OCI-LY1 (cell line): ENCODE measurements around the gene CDX4.

ENCODE experiments used
- H2AFZ ChIP-seq: fragments of 200-600 bp; sonication (generic), shearing (Covaris generic); 2 replicates; pipeline ENCODE4 v1.6.0; 2014; ENCODE audit warnings: antibody characterized with exemption, mild to moderate bottlenecking, low read length
- H3F3A ChIP-seq: fragments of 200-600 bp; sonication (generic), shearing (Covaris generic); 2 replicates; pipeline ENCODE4 v1.6.0; 2014; ENCODE audit warnings: mild to moderate bottlenecking, antibody characterized with exemption, low read length, moderate library complexity; ENCODE audit not compliant: insufficient read depth
- H3K27ac ChIP-seq: fragments of 200-600 bp; sonication (generic); 2 replicates; pipeline ENCODE4 v1.5.1; 2014; ENCODE audit warnings: low read length, mixed run types, mild to moderate bottlenecking, low read depth; ENCODE audit not compliant: poor library complexity, severe bottlenecking
- H3K27me3 ChIP-seq: fragments of 200-600 bp; sonication (generic); 2 replicates; pipeline ENCODE4 v1.6.0; 2014; ENCODE audit warnings: antibody characterized with exemption, mild to moderate bottlenecking, low read length, moderate library complexity; ENCODE audit not compliant: insufficient read depth
- H3K36me3 ChIP-seq: fragments of 200-600 bp; sonication (generic); 2 replicates; pipeline ENCODE4 v1.6.1; 2014; ENCODE audit warnings: mild to moderate bottlenecking, antibody characterized with exemption, low read length, moderate library complexity, mixed read lengths; ENCODE audit not compliant: insufficient read depth
- H3K4me1 ChIP-seq: fragments of 200-600 bp; sonication (generic); 2 replicates; pipeline ENCODE4 v1.5.1; 2014; ENCODE audit warnings: mild to moderate bottlenecking, low read length, moderate library complexity; ENCODE audit not compliant: insufficient read depth, severe bottlenecking
- H3K4me2 ChIP-seq: fragments of 200-600 bp; sonication (generic), shearing (Covaris generic); 2 replicates; pipeline ENCODE4 v1.6.1; 2014; ENCODE audit warnings: low read length
- H3K4me3 ChIP-seq: fragments of 200-600 bp; sonication (generic); 2 replicates; pipeline ENCODE4 v1.5.1; 2014; ENCODE audit warnings: low read length, low read depth, mild to moderate bottlenecking, mixed read lengths; ENCODE audit not compliant: poor library complexity, severe bottlenecking
- H3K79me2 ChIP-seq: fragments of 200-600 bp; shearing (Covaris generic); 2 replicates; pipeline ENCODE4 v1.6.1; 2016; ENCODE audit warnings: mixed run types, low read length, mixed read lengths; ENCODE audit not compliant: insufficient read depth
- H3K9ac ChIP-seq: fragments of 200-600 bp; sonication (generic), shearing (Covaris generic); 2 replicates; pipeline ENCODE4 v1.6.1; 2014; ENCODE audit warnings: mild to moderate bottlenecking, low read length, mixed read lengths
- H3K9me2 ChIP-seq: fragments of 200-600 bp; sonication (generic), shearing (Covaris generic); 2 replicates; pipeline ENCODE4 v1.6.1; 2014; ENCODE audit warnings: low read depth, mild to moderate bottlenecking, low read length, mixed read lengths
- H3K9me3 ChIP-seq: fragments of 200-600 bp; shearing (Covaris generic); 2 replicates; pipeline ENCODE4 v1.6.1; 2014; ENCODE audit warnings: low read length, mixed read lengths
- H4K20me1 ChIP-seq: fragments of 200-600 bp; sonication (generic), shearing (Covaris generic); 2 replicates; pipeline ENCODE4 v1.6.0; 2016; ENCODE audit warnings: mild to moderate bottlenecking, low read length; ENCODE audit not compliant: insufficient read depth
- EZH2 ChIP-seq: fragments of 200-600 bp; sonication (generic), shearing (Covaris generic); IDR thresholded peaks from 2 replicates; pipeline ENCODE4 v1.8.0; 2017; ENCODE audit warnings: borderline replicate concordance, mixed run types, mild to moderate bottlenecking, antibody characterized with exemption, low read length, moderate library complexity, mixed read lengths
- TF ChIP-seq, protein P1 (sequence below): fragments of 200-600 bp; sonication (generic), shearing (Covaris generic); IDR thresholded peaks from 2 replicates; pipeline ENCODE4 v1.5.1; 2017; ENCODE audit warnings: mild to moderate bottlenecking, antibody characterized with exemption, low read length, moderate library complexity, mixed read lengths

CDX4 gene

DNA sequence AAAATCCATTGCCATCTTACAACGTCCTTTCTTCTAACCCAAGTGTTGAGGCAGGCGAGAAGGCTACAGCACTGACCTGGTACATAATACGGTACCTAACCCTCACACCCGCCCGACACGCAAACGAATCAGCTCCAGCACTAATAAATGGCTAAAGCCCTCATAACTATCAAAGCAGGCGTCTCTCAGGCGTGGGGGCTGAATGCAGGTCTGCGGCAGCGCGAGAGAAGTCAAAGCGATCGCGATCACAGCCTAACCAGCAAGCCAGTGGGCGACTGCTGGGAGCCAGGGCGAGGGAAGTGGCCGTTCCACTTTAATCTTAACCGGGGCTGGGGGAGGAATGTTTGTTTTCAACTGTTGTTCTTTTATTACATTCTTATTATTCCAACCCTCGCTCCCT, 1.5 kb downstream of the CDX4 start:
- Histone ChIP-seq H3K79me2 (no peaks in the 10 kb centered on the region), H3K4me1 (no peaks in the 10 kb centered on the region), H3K4me2 (no peak overlapping the region), H2AFZ (no peak overlapping the region), H3K27me3 (no peaks in the 10 kb centered on the region), H3F3A (no peaks in the 10 kb centered on the region), H3K36me3 (no peaks in the 10 kb centered on the region), H3K9me3 (no peaks in the 10 kb centered on the region), H4K20me1 (no peaks in the 10 kb centered on the region), H3K9me2 (no peaks in the 10 kb centered on the region), H3K9ac (no peak overlapping the region), H3K27ac (no peak overlapping the region), H3K4me3 (no peak overlapping the region)
- TF ChIP-seq EZH2, result no peak
- TF ChIP-seq, protein P1, sequence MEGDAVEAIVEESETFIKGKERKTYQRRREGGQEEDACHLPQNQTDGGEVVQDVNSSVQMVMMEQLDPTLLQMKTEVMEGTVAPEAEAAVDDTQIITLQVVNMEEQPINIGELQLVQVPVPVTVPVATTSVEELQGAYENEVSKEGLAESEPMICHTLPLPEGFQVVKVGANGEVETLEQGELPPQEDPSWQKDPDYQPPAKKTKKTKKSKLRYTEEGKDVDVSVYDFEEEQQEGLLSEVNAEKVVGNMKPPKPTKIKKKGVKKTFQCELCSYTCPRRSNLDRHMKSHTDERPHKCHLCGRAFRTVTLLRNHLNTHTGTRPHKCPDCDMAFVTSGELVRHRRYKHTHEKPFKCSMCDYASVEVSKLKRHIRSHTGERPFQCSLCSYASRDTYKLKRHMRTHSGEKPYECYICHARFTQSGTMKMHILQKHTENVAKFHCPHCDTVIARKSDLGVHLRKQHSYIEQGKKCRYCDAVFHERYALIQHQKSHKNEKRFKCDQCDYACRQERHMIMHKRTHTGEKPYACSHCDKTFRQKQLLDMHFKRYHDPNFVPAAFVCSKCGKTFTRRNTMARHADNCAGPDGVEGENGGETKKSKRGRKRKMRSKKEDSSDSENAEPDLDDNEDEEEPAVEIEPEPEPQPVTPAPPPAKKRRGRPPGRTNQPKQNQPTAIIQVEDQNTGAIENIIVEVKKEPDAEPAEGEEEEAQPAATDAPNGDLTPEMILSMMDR, result no peak

DNA sequence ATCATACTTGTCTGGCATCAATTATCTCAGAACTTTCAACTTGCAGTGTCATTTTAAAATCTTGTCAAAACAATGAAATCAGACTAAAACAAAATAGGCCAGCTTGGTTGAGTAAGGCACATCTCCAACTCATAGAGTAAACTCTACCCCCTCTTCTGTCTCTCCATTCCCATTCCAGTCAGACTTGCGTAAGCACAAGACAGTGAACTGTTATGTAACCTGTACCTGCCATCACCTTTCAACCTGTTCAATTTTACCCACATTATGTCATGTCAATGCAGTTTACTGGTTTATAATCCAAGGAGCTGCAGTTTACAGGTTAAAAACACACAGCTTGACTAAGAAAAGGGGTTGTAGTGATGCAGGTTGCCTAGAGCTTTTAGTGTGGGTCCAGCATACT, 8.3 kb downstream of the CDX4 start:
- H3K27me3 ChIP-seq, result no peaks in the 10 kb centered on the region

DNA sequence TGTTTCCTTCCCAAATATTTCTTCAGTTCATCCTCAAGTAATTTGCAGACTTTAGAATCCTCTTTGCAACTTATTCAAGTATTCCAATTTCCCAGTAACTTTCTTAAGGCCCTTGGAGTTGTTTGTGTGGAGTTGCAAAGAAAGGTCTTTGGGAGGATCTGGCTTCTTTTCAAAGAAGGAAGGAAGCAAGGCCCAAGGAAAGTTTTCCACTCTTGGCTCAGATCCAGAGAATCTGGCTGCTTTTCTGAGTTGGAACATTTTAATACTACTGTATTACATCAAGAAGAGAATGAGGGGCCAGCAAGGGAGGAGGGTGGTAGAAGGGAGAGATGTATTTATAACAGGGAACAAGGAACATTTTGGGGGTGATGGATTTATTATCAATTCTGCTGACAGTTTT, 10.5 kb downstream of the CDX4 start:
- H3K9me3 ChIP-seq, result no peaks in the 10 kb centered on the region
- TF ChIP-seq EZH2, result no peak
- TF ChIP-seq, protein P1, result no peak
- H4K20me1 ChIP-seq, result no peaks in the 10 kb centered on the region
- no peaks in the 10 kb centered on the region for H3K9me2 ChIP-seq
- no peaks in the 10 kb centered on the region for H3K27me3 ChIP-seq
- no peak overlapping the region for H3K27ac ChIP-seq
- no peak overlapping the region for H3K4me2 ChIP-seq
- H3K4me1 ChIP-seq, result no peaks in the 10 kb centered on the region
- no peak overlapping the region for H2AFZ ChIP-seq
- no peaks in the 10 kb centered on the region for H3K36me3 ChIP-seq
- H3F3A ChIP-seq, result no peaks in the 10 kb centered on the region
- no peak overlapping the region for H3K9ac ChIP-seq
- H3K79me2 ChIP-seq, result no peaks in the 10 kb centered on the region
- no peak overlapping the region for H3K4me3 ChIP-seq

More for the DNA sequence above, 8.3 kb downstream of the CDX4 start:
- H3K4me2 ChIP-seq, result no peak overlapping the region
- no peaks in the 10 kb centered on the region for H3K9me3 ChIP-seq
- H2AFZ ChIP-seq, result no peak overlapping the region
- H3K9me2 ChIP-seq, result no peaks in the 10 kb centered on the region
- no peaks in the 10 kb centered on the region for H4K20me1 ChIP-seq
- no peak overlapping the region for H3K9ac ChIP-seq
- H3F3A ChIP-seq, result no peaks in the 10 kb centered on the region
- no peaks in the 10 kb centered on the region for H3K79me2 ChIP-seq
- no peak overlapping the region for H3K4me3 ChIP-seq
- TF ChIP-seq, protein P1, result no peak
- no peak overlapping the region for H3K27ac ChIP-seq
- H3K36me3 ChIP-seq, result no peaks in the 10 kb centered on the region
- H3K4me1 ChIP-seq, result no peaks in the 10 kb centered on the region
